GM21529 (cell line): ENCODE measurements around the gene SLC16A7.

ENCODE experiments used
- ATAC-seq: cut with Tn5 transposase; IDR thresholded peaks from one replicate; pipeline ENCODE4 v1.9.1; 2021; ENCODE audit not compliant: unreplicated experiment

The SLC16A7 gene

GRCh38 chr12:59828521-59828920 is 232.7 kb downstream of the SLC16A7 start:
- no peak for ATAC-seq

- no peak for ATAC-seq
These were observed 237.6 kb downstream of the SLC16A7 start for GRCh38 chr12:59833408-59833807.

GRCh38 chr12:59834659-59835474 is 239.0 kb downstream of the SLC16A7 start:
- ATAC-seq = peak; percentile 57
